C4-2B (cell line): ENCODE measurements around the gene PTPN5.

Experiments
- ZFX ChIP-seq: fragments of 450-650 bp; IDR thresholded peaks from 2 replicates; pipeline ENCODE4 v1.6.1; 2017
- TF ChIP-seq, protein P1 (sequence below): fragments of 450-650 bp; conservative IDR thresholded peaks from 2 replicates; pipeline ENCODE4 v1.5.1; 2017; ENCODE audit warnings: mild to moderate bottlenecking

DNA sequence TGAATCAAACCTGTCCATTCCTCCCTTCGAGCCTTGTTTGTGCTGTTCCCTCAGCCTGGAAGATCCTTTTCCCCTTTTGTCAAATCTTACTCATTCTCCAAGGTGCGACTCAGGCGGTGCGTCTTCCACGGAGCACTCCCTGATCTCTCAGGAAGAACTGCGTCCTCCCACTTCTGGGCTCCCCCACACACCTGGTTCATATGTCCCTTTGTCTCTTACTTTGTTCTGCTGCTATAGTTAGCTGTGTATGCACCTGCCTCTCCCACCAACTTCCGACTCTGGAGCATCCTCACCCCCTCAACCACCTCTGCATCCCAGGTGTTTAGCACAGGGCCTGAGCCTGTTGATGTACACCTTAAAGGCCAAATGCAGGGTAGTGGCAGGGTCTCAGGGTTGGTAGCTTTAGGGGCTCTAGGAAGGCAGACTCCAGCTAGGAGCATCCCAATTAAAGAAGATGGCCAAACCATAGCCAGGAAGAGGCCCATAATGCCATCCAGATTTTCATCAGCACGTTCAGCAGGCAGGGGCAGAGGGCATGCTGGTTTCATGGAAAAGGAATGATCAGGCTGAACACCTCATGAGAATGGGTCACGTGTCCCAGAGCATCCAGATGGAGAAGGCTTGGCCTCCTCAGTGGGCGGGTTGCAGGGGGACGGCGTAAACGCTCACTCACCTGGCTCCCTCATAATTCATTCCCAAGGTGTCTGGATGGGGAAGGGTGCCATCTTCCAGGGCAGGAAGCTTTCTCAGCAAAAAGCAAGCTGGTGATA, 20.1 kb downstream of the PTPN5 start:
- TF ChIP-seq, protein P1, sequence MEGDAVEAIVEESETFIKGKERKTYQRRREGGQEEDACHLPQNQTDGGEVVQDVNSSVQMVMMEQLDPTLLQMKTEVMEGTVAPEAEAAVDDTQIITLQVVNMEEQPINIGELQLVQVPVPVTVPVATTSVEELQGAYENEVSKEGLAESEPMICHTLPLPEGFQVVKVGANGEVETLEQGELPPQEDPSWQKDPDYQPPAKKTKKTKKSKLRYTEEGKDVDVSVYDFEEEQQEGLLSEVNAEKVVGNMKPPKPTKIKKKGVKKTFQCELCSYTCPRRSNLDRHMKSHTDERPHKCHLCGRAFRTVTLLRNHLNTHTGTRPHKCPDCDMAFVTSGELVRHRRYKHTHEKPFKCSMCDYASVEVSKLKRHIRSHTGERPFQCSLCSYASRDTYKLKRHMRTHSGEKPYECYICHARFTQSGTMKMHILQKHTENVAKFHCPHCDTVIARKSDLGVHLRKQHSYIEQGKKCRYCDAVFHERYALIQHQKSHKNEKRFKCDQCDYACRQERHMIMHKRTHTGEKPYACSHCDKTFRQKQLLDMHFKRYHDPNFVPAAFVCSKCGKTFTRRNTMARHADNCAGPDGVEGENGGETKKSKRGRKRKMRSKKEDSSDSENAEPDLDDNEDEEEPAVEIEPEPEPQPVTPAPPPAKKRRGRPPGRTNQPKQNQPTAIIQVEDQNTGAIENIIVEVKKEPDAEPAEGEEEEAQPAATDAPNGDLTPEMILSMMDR, result no peak
- TF ChIP-seq ZFX, result no peak
